Endothelial cell of umbilical vein (primary cell): ENCODE data around the gene IQGAP2.

ENCODE experiments used
- EZH2 ChIP-seq: IDR thresholded peaks from 2 replicates; pipeline ENCODE4 v1.6.1; 2012; ENCODE audit warnings: borderline replicate concordance, low read depth, mild to moderate bottlenecking, moderate library complexity, low read length, inconsistent platforms; ENCODE audit not compliant: severe bottlenecking
- FOS ChIP-seq: IDR thresholded peaks from 2 replicates; pipeline ENCODE4 v1.6.1; 2011; ENCODE audit warnings: mild to moderate bottlenecking, low read length, moderate library complexity, borderline replicate concordance; ENCODE audit not compliant: insufficient read depth
- POLR2AphosphoS5 ChIP-seq: IDR thresholded peaks from 2 replicates; pipeline ENCODE4 v1.6.1; 2012; ENCODE audit warnings: low read depth, mild to moderate bottlenecking, control low read depth, low read length, moderate library complexity; ENCODE audit not compliant: insufficient read depth
- TF ChIP-seq, protein P1 (sequence below): IDR thresholded peaks from 2 replicates; pipeline ENCODE4 v1.6.1; 2011; ENCODE audit not compliant: insufficient read depth, insufficient read length
- TF ChIP-seq, protein P2 (sequence below), 2 donors: IDR thresholded peaks; 1 replicate in 1 of 2; 2 replicates in 1 of 2; pipeline ENCODE4 v1.5.1; 2011; ENCODE audit warnings: low read length in 2 of 2, mild to moderate bottlenecking in 2 of 2, moderate library complexity in 2 of 2, control low read depth in 1 of 2, inconsistent platforms in 1 of 2, low read depth in 1 of 2; ENCODE audit not compliant: insufficient read depth in 1 of 2; ENCODE audit errors: extremely low read depth in 1 of 2

DNA sequence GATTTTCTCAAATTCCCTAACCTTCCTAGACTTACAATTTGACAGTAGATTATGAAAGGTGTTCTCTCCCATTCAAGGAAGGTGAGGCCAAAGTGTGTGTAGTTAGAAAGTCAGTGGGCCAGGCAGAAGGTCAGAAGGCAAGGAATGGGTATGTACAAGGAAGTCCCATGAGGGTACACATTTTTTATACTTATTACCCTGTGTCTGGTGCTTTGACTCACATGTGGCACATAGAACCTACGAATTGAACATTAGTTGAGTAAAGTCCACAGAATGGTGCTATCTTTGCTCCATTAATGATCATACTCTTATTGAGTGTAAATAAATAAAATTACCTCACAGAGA lies 55.4 kb downstream of the IQGAP2 start:
- TF ChIP-seq, protein P1, sequence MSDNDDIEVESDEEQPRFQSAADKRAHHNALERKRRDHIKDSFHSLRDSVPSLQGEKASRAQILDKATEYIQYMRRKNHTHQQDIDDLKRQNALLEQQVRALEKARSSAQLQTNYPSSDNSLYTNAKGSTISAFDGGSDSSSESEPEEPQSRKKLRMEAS: no peak
- TF ChIP-seq, protein P2, sequence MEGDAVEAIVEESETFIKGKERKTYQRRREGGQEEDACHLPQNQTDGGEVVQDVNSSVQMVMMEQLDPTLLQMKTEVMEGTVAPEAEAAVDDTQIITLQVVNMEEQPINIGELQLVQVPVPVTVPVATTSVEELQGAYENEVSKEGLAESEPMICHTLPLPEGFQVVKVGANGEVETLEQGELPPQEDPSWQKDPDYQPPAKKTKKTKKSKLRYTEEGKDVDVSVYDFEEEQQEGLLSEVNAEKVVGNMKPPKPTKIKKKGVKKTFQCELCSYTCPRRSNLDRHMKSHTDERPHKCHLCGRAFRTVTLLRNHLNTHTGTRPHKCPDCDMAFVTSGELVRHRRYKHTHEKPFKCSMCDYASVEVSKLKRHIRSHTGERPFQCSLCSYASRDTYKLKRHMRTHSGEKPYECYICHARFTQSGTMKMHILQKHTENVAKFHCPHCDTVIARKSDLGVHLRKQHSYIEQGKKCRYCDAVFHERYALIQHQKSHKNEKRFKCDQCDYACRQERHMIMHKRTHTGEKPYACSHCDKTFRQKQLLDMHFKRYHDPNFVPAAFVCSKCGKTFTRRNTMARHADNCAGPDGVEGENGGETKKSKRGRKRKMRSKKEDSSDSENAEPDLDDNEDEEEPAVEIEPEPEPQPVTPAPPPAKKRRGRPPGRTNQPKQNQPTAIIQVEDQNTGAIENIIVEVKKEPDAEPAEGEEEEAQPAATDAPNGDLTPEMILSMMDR (IDR thresholded peaks at IDR 0.05; ENCODE audit: extremely low read depth in 1 of 2, insufficient read depth in 1 of 2, low read depth in 1 of 2, low read length in 2 of 2): no peak
- TF ChIP-seq EZH2 (no peak), FOS (no peak), POLR2AphosphoS5 (no peak)
